IPS-18a (cell line): ENCODE data around the gene MAPK8.
"Not testable (repeated sequence)": the region's sequence is repeated elsewhere in the genome, so short reads cannot be mapped to it uniquely, and the experiment has no call there.

Source experiments
- H3K27ac ChIP-seq: one replicate; pipeline ENCODE4 v1.5.1; 2013; ENCODE audit warnings: low read length
- H3K27me3 ChIP-seq: one replicate; pipeline ENCODE4 v1.6.1; 2013; ENCODE audit warnings: mild to moderate bottlenecking, low read length; ENCODE audit not compliant: control insufficient read depth, insufficient read depth
- H3K36me3 ChIP-seq: one replicate; pipeline ENCODE4 v1.6.1; 2013; ENCODE audit warnings: low read depth, low read length; ENCODE audit not compliant: control insufficient read depth
- H3K4me1 ChIP-seq: one replicate; pipeline ENCODE4 v1.6.1; 2013; ENCODE audit warnings: low read depth, low read length; ENCODE audit not compliant: control insufficient read depth
- H3K4me3 ChIP-seq: one replicate; pipeline ENCODE4 v1.5.1; 2013; ENCODE audit warnings: low read length
- H3K9ac ChIP-seq: one replicate; pipeline ENCODE4 v1.6.1; 2013; ENCODE audit warnings: mild to moderate bottlenecking, low read length, moderate library complexity
- H3K9me3 ChIP-seq: one replicate; pipeline ENCODE4 v1.6.1; 2013; ENCODE audit warnings: low read depth, low read length; ENCODE audit not compliant: control insufficient read depth

MAPK8 gene

GRCh38 chr10:48343106-48343505, 36.6 kb downstream of the MAPK8 start:
- H3K9ac ChIP-seq: no peak overlapping the region
- H3K27ac ChIP-seq: no peak overlapping the region
- H3K36me3 ChIP-seq: no peaks in the 10 kb centered on the region
- H3K4me1 ChIP-seq: peaks cover 5% of the 10 kb centered on the region
- no peak overlapping the region for H3K4me3 ChIP-seq
- no peaks in the 10 kb centered on the region for H3K9me3 ChIP-seq
- H3K27me3 ChIP-seq: no peaks in the 10 kb centered on the region

GRCh38 chr10:48343921-48344598, 37.6 kb downstream of the MAPK8 start:
- Histone ChIP-seq H3K4me1 (peaks cover 5% of the 10 kb centered on the region), H3K27me3 (no peaks in the 10 kb centered on the region), H3K9me3 (no peaks in the 10 kb centered on the region), H3K4me3 (no peak overlapping the region), H3K27ac (no peak overlapping the region), H3K36me3 (no peaks in the 10 kb centered on the region), H3K9ac (no peak overlapping the region)

DNA sequence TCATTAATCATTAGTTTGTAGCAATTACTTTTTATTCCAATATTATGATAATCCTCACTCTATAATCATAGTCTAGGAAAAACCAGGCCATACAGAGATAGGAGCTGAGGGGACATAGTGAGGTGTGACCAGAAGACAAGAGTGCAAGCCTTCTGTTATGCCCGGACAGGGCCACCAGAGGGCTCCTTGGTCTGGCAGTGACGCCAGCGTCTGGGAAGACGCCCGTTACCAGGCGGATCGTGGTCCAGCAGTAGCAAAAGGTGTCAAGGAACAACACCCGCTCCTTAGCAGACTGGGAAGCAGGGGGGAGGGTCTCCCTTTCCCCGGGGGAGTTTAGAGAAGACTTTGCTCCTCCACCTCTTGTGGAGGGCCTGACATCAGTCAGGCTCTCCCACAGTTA, 39.8 kb downstream of the MAPK8 start:
- not testable (repeated sequence) for H3K4me1 ChIP-seq, H3K27me3 ChIP-seq, H3K9me3 ChIP-seq, H3K9ac ChIP-seq, H3K36me3 ChIP-seq, H3K27ac ChIP-seq, H3K4me3 ChIP-seq

DNA sequence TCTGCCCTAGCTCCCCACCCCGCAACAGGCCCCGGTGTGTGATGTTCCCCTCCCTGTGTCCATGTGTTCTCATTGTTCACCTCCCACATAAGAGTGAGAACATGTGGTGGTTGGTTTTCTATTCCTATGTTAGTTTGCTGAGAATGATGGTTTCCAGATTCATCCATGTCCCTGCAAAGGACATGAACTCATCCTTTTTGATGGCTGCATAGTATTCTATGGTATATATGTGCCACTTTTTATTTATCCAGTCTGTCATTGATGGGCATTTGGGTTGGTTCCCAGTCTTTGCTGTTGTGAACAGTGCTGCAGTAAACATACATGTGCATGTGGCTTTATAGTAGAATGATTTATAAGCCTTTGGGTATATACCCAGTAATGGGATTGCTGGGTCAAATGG, 41.1 kb downstream of the MAPK8 start:
- H3K36me3 ChIP-seq, H3K4me3 ChIP-seq, H3K27me3 ChIP-seq, H3K27ac ChIP-seq, H3K9me3 ChIP-seq, H3K9ac ChIP-seq, H3K4me1 ChIP-seq: not testable (repeated sequence)

GRCh38 chr10:48347943-48348342, 41.5 kb downstream of the MAPK8 start:
- not testable (repeated sequence) for H3K9me3 ChIP-seq, H3K4me3 ChIP-seq, H3K9ac ChIP-seq, H3K27ac ChIP-seq, H3K36me3 ChIP-seq, H3K4me1 ChIP-seq, H3K27me3 ChIP-seq

DNA sequence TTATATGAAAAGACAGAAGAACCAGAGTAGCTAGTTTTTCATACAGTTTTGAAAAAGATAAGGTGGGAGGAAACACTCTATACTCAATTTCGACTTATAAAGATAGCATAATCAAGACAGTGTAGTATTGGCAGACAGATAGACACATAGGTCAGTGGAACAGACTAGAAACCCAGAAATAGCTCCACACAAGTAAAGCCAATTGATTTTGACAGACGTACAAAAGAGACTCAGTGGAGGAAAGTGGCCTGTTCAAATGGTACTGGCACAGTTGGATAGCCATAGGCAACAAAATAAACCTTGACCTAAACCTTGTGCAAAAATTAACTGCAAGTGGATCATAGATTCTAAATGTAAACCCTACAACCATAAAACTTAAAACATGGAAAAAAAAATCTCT, 46.8 kb downstream of the MAPK8 start:
- H3K9me3 ChIP-seq: no peaks in the 10 kb centered on the region
- H3K4me3 ChIP-seq: no peak overlapping the region
- no peaks in the 10 kb centered on the region for H3K4me1 ChIP-seq
- no peaks in the 10 kb centered on the region for H3K36me3 ChIP-seq
- H3K27me3 ChIP-seq: no peaks in the 10 kb centered on the region
- H3K9ac ChIP-seq: no peak overlapping the region
- no peak overlapping the region for H3K27ac ChIP-seq

DNA sequence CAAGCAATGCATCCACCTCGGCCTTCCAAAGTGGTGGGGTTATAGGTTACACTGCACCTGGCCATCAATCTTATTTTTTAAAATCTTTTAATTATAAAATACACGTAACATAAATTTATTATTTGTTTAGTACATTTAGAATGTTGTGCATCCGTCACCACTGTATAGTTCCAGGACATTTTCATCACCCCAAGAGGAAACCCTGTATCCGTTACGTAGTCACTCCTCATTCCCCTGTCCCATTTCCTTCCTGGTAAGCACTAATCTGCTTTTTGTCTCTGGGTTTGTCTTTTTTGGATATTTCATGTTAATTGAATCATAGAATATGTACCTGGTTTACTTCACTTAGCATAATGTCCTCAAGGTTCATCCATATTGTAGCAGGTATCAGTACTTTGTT, 51.2 kb downstream of the MAPK8 start:
- Histone ChIP-seq H3K9me3 (no peaks in the 10 kb centered on the region), H3K36me3 (no peaks in the 10 kb centered on the region), H3K4me3 (no peak overlapping the region), H3K4me1 (no peaks in the 10 kb centered on the region), H3K9ac (no peak overlapping the region), H3K27me3 (no peaks in the 10 kb centered on the region), H3K27ac (no peak overlapping the region)

GRCh38 chr10:48358162-48358561, 51.7 kb downstream of the MAPK8 start:
- Histone ChIP-seq H3K27ac (no peak overlapping the region), H3K9me3 (no peaks in the 10 kb centered on the region), H3K4me1 (no peaks in the 10 kb centered on the region), H3K27me3 (no peaks in the 10 kb centered on the region), H3K36me3 (no peaks in the 10 kb centered on the region), H3K9ac (no peak overlapping the region), H3K4me3 (no peak overlapping the region)

- Histone ChIP-seq H3K4me1 (peaks cover 3% of the 10 kb centered on the region), H3K36me3 (no peaks in the 10 kb centered on the region), H3K9ac (no peak overlapping the region), H3K4me3 (no peak overlapping the region), H3K9me3 (no peaks in the 10 kb centered on the region), H3K27me3 (no peaks in the 10 kb centered on the region), H3K27ac (no peak overlapping the region)
These were observed 52.4 kb downstream of the MAPK8 start for GRCh38 chr10:48358838-48359237.

DNA sequence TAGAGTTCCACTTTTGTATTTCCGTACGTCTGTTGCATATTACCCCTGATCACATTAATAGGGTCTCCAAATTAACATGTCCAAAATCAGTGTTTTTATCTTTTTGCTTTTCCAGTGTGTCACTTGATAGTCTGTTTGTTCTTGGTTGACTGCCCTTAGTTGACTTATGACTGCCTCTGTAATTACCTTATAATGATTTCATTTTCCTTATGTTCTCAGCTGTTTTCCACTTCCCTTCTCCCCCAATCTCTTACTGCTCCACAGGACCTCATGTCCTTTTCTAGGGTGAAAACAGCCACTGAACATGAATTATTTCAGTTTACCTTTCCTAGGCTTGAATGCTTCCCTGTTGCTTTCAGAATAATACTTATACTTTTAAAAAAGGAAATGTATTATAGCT, 54.7 kb downstream of the MAPK8 start:
- H3K4me3 ChIP-seq: no peak overlapping the region
- no peak overlapping the region for H3K27ac ChIP-seq
- H3K4me1 ChIP-seq: peaks cover 13% of the 10 kb centered on the region
- H3K9ac ChIP-seq: no peak overlapping the region
- no peaks in the 10 kb centered on the region for H3K9me3 ChIP-seq
- no peaks in the 10 kb centered on the region for H3K27me3 ChIP-seq
- H3K36me3 ChIP-seq: no peaks in the 10 kb centered on the region

- Histone ChIP-seq H3K27ac (no peak overlapping the region), H3K4me3 (no peak overlapping the region), H3K4me1 (peaks cover 13% of the 10 kb centered on the region), H3K9ac (peak overlapping the region; percentile 18), H3K27me3 (no peaks in the 10 kb centered on the region), H3K36me3 (no peaks in the 10 kb centered on the region), H3K9me3 (no peaks in the 10 kb centered on the region)
These were observed 57.3 kb downstream of the MAPK8 start for GRCh38 chr10:48363617-48364355.
